Measurements from ENCODE around the gene NXNL1.
"Not testable (repeated sequence)": the region's sequence is repeated elsewhere in the genome, so short reads cannot be mapped to it uniquely, and the experiment has no call there.

Gene NXNL1

GRCh38 chr19:17460372-17461230 is at the start of gene NXNL1:
NXNL1 (minus strand) TSS chr19:17460926; CDS start chr19:17460869, 57 bp downstream.
- DNase-seq, result no peak

DNA sequence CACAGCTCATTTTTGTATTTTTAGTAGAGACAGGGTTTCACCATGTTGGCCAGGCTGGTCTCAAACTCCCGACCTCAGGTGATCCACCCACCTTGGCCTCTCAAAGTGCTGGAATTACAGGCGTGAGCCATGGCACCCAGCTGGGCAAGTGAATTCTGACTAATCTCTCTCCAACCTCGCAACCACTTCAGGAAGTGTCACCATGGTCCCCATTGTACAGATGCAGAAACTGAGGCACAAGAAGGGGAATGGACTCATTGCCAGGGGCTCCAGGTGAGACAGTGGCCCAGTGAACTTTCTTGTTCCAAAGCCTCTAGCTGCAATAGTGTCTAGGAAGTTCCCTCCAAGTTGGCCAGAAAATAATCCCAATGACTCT is 47.8 kb upstream of the NXNL1 start:
- DNase-seq, result not testable (repeated sequence)

DNA sequence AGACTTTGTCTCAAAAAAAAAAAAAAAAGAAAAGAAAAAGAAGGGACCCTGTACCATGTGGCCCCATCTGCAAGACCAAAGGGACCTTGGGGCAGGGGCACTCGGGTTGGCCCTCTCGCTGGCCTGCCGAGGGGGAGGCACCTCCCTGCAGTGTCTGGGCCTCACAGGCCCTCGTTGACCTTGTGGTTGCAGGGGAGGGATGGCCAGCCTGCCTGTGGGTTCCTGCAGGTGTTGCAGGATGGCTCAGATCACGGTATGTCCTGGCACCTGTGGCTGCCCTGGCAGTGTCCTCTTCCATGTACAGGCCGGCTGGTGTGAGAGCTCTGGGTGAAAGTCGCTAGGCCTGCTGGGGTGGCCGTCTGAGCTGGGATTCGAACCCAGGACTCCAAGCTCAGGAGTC is 46.0 kb upstream of the NXNL1 start:
- DNase-seq, result no peak

- no peak for DNase-seq
Measured at GRCh38 chr19:17505223-17505622, 44.5 kb upstream of the NXNL1 start.

- no peak for DNase-seq
Measured at GRCh38 chr19:17504456-17504855, 43.7 kb upstream of the NXNL1 start.

GRCh38 chr19:17504030-17504429 is 43.3 kb upstream of the NXNL1 start:
- DNase-seq, result no peak

- DNase-seq, result no peak
Measured at GRCh38 chr19:17503240-17503639, 42.5 kb upstream of the NXNL1 start.

- DNase-seq, result no peak
Measured at GRCh38 chr19:17500447-17501198, 39.9 kb upstream of the NXNL1 start.

- peak; percentile 88 for DNase-seq
Measured at GRCh38 chr19:17499648-17500446, 39.1 kb upstream of the NXNL1 start.

DNA sequence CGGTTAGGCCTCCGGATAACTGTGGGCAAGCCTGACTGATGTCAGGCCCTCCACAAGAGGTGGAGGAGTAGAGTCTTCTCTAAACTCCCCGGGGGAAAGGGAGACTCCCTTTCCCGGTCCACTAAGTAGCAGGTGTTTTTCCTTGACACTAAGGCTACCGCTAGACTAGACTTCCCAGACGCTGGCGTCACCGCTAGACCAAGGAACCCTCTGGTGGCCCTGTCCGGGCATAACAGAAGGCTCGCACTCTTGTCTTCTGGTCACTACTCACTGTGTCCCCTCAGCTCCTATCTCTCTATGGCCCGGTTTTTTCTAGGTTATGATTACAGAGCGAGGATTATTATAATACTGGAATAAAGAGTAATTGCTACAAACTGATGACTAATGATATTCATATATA is 38.3 kb upstream of the NXNL1 start:
- DNase-seq, result not testable (repeated sequence)

- DNase-seq, result no peak
Measured at GRCh38 chr19:17497149-17497798, 36.5 kb upstream of the NXNL1 start.

DNA sequence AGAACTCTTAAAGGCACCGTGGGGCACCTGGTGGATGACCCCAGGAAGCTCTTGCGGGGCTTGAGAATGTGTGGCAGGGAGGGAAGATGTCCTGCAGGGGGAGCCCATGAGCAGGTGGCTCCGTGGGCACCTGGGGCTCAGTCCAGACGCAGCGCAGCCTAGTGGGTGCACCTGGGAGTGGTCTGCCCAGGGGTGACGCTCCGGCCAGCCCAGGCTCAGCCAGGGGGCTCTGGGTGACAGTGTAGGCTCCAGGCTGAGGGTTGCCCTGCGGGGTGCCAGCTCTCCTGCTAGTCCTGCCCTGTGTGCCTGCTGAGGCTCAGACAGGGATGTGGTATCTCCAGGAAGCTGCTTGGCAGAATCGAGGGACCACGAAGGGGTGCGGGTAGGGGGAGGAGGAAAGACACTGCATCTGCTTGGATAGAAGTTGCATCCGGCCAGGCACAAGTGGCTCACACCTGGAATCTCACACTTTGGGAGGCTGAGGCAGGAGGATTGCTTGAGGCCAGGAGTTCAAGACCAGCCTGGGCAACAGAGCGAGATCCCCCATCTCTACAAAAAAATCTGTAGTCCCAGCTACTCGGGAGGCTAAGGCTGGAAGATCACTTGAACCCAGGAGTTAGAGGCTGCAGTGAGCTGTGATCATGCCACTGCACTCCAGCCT is 35.7 kb upstream of the NXNL1 start:
- peak; percentile 39 for DNase-seq

DNA sequence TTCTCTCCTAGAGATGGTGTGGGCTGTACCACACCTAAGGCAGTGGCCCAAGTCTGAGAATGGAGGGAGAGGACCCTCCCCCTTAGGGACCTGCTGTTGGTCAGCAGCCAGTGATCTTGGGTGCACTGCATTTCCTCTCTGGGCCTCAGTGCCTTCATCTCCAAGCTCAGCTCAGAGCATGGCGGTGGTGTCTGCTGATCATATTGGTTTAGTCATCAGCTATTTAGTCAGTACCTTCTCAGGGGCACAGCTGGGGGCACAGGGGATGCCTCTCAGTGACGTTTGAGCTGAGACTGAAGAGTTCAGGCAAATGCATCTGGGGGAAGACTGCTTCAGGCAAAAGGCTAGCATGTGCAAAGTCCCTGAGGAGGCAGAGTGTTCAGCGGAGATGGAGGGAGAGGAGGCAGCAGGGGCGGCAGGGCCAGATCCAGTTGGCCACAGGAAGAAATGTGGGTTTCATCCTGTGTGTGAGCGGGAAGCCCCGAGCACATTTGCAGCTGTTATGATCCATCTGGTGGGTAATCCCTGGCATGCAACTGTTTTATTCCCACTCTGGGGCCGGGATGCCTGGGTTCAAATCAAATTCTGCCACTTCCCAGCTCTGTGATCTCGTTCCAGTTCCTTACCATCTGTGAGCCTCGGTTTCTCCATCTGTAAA is 35.0 kb upstream of the NXNL1 start:
- no peak for DNase-seq

DNA sequence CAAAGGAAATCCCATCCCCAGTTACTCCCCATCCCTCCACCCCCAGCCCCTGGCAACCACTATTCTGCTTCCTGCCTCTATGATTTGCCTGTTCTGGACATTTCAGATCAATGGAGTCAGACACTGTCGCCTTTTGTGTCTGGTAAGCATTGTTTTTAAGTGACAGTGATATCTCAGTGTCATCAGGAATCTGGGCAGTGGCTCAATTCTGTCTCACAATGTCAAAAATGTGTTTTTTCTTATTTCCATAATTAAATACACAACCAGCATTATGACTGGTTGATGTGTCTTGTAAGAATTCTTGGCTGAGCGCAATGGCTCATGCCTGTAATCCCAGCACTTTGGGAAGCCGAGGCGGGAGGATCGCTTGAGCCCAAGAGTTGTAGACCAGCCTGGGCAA is 30.6 kb upstream of the NXNL1 start:
- no peak for DNase-seq

- DNase-seq, result no peak
Measured at GRCh38 chr19:17490411-17490810, 29.7 kb upstream of the NXNL1 start.

DNA sequence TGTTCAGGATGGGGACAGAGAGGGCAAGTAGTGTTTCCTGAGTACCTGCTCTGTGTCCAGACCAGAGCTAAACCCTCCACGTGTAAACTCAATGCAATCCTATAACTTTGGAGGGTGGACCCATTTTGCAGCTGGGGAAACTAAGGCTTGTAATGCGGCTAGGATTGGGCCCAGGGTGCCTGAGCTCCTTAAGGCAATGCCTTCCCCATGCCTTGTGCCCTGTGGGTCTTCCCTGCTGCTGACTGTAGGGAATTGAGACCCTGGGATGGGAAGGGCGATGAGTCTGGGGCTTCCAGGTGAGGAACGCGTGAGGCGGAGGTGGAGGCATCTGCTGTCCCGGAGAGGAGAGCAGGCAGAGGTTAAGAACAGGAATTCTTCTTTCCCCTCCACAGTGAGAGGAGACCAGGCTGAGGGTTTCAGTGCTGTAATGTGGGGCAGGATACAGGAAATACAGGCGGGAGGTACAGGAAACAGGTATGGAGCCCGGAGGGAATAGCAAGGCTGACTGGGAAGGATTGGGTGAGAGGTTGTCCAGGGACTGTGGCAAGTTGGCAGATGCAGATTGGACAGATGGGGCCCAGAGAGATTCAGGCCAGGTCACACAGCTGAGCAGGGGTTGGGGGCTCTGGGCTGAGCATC is 28.8 kb upstream of the NXNL1 start:
- DNase-seq, result no peak

- DNase-seq, result peak; percentile 64
Measured at GRCh38 chr19:17488593-17489391, 28.1 kb upstream of the NXNL1 start.

GRCh38 chr19:17487284-17488121 is 26.8 kb upstream of the NXNL1 start:
- DNase-seq, result no peak

GRCh38 chr19:17486545-17487240 is 26.0 kb upstream of the NXNL1 start:
- no peak for DNase-seq

Data from GF-D8 (cell line).